ENCODE data around the gene NKX1-2.

DNA sequence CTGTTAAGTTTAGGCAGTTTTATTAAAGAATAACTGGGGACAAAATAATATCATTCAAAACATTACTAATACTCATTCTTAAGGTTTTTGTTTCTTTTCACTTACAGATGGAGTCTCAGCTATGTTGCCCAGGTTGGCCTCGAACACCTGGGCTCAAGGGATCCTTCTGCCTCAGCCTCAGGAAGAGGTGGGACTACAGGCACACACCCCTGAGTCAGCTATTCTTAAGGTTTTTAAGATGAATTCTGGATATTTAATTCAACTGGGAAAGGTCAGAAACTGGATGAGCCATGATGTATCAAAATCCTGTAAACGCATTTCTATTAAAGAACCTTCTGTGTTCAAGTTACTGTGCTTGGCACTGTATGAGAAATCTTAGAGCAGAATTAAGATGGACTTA is 34.6 kb downstream of the NKX1-2 start:
- TF ChIP-seq, protein P1, sequence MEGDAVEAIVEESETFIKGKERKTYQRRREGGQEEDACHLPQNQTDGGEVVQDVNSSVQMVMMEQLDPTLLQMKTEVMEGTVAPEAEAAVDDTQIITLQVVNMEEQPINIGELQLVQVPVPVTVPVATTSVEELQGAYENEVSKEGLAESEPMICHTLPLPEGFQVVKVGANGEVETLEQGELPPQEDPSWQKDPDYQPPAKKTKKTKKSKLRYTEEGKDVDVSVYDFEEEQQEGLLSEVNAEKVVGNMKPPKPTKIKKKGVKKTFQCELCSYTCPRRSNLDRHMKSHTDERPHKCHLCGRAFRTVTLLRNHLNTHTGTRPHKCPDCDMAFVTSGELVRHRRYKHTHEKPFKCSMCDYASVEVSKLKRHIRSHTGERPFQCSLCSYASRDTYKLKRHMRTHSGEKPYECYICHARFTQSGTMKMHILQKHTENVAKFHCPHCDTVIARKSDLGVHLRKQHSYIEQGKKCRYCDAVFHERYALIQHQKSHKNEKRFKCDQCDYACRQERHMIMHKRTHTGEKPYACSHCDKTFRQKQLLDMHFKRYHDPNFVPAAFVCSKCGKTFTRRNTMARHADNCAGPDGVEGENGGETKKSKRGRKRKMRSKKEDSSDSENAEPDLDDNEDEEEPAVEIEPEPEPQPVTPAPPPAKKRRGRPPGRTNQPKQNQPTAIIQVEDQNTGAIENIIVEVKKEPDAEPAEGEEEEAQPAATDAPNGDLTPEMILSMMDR (IDR thresholded peaks at IDR 0.05) = no peak
- TF ChIP-seq ZFX (IDR thresholded peaks at IDR 0.05; ENCODE audit: borderline replicate concordance) = no peak
